KOPT-K1 (cell line): ENCODE measurements around the gene AAR2.

Experiments
- H3K27ac ChIP-seq: fragments of 200-600 bp; sonication (generic); 2 replicates; pipeline ENCODE4 v1.5.1; 2016; ENCODE audit warnings: antibody characterized with exemption, mild to moderate bottlenecking, low read depth, low read length; ENCODE audit not compliant: poor library complexity, severe bottlenecking
- H3K36me3 ChIP-seq: fragments of 200-600 bp; sonication (generic); 2 replicates; pipeline ENCODE4 v1.5.1; 2017; ENCODE audit warnings: antibody characterized with exemption, mild to moderate bottlenecking, low read length, moderate library complexity; ENCODE audit not compliant: insufficient read depth
- H3K9me3 ChIP-seq: fragments of 200-600 bp; sonication (generic); 2 replicates; pipeline ENCODE4 v1.5.1; 2017; ENCODE audit warnings: antibody characterized with exemption, low read length, mild to moderate bottlenecking; ENCODE audit not compliant: insufficient read depth, poor library complexity, severe bottlenecking

The AAR2 gene

GRCh38 chr20:36238153-36238552 lies 1.9 kb downstream of the AAR2 start:
- H3K36me3 ChIP-seq: peaks cover 48% of the 10 kb centered on the region
- no peak overlapping the region for H3K27ac ChIP-seq
- H3K9me3 ChIP-seq: no peaks in the 10 kb centered on the region

GRCh38 chr20:36238760-36239159 lies 2.5 kb downstream of the AAR2 start:
- no peak overlapping the region for H3K27ac ChIP-seq
- H3K36me3 ChIP-seq: peaks cover 54% of the 10 kb centered on the region
- H3K9me3 ChIP-seq: no peaks in the 10 kb centered on the region

GRCh38 chr20:36240076-36240475 lies 3.8 kb downstream of the AAR2 start:
- no peak overlapping the region for H3K27ac ChIP-seq
- H3K9me3 ChIP-seq: no peaks in the 10 kb centered on the region
- peaks cover 67% of the 10 kb centered on the region for H3K36me3 ChIP-seq

GRCh38 chr20:36241678-36242077 lies 5.4 kb downstream of the AAR2 start:
- Histone ChIP-seq H3K9me3 (no peaks in the 10 kb centered on the region), H3K36me3 (peaks cover 83% of the 10 kb centered on the region), H3K27ac (no peak overlapping the region)

- H3K9me3 ChIP-seq: no peaks in the 10 kb centered on the region
- no peak overlapping the region for H3K27ac ChIP-seq
- peaks cover 97% of the 10 kb centered on the region for H3K36me3 ChIP-seq
These were observed 7.4 kb downstream of the AAR2 start for GRCh38 chr20:36243726-36244125.

- H3K27ac ChIP-seq: no peak overlapping the region
- no peaks in the 10 kb centered on the region for H3K9me3 ChIP-seq
- peaks cover 100% of the 10 kb centered on the region for H3K36me3 ChIP-seq
These were observed 10.1 kb downstream of the AAR2 start for GRCh38 chr20:36246401-36246800.

- H3K36me3 ChIP-seq: peaks cover 100% of the 10 kb centered on the region
- no peak overlapping the region for H3K27ac ChIP-seq
- H3K9me3 ChIP-seq: no peaks in the 10 kb centered on the region
These were observed 12.6 kb downstream of the AAR2 start for GRCh38 chr20:36248836-36249235.

GRCh38 chr20:36249450-36249849 lies 13.2 kb downstream of the AAR2 start:
- no peak overlapping the region for H3K27ac ChIP-seq
- H3K36me3 ChIP-seq: peaks cover 100% of the 10 kb centered on the region

GRCh38 chr20:36251426-36251825 lies 15.1 kb downstream of the AAR2 start:
- Histone ChIP-seq H3K36me3 (peaks cover 100% of the 10 kb centered on the region), H3K27ac (no peak overlapping the region), H3K9me3 (no peaks in the 10 kb centered on the region)

More at GRCh38 chr20:36249450-36249849, 13.2 kb downstream of the AAR2 start:
- no peaks in the 10 kb centered on the region for H3K9me3 ChIP-seq

- Histone ChIP-seq H3K36me3 (peaks cover 99% of the 10 kb centered on the region), H3K27ac (no peak overlapping the region), H3K9me3 (no peaks in the 10 kb centered on the region)
These were observed 16.2 kb downstream of the AAR2 start for GRCh38 chr20:36252511-36252910.

GRCh38 chr20:36253036-36253435 lies 16.8 kb downstream of the AAR2 start:
- Histone ChIP-seq H3K9me3 (no peaks in the 10 kb centered on the region), H3K36me3 (peaks cover 99% of the 10 kb centered on the region), H3K27ac (no peak overlapping the region)

- H3K27ac ChIP-seq: no peak overlapping the region
- no peaks in the 10 kb centered on the region for H3K9me3 ChIP-seq
- H3K36me3 ChIP-seq: peaks cover 93% of the 10 kb centered on the region
These were observed 17.8 kb downstream of the AAR2 start for GRCh38 chr20:36254076-36254475.

- Histone ChIP-seq H3K36me3 (peaks cover 79% of the 10 kb centered on the region), H3K9me3 (no peaks in the 10 kb centered on the region), H3K27ac (no peak overlapping the region)
These were observed 19.2 kb downstream of the AAR2 start for GRCh38 chr20:36255445-36255844.

- peaks cover 39% of the 10 kb centered on the region for H3K36me3 ChIP-seq
- H3K27ac ChIP-seq: no peak overlapping the region
- no peaks in the 10 kb centered on the region for H3K9me3 ChIP-seq
These were observed 23.1 kb downstream of the AAR2 start for GRCh38 chr20:36259177-36260061.

- Histone ChIP-seq H3K9me3 (no peaks in the 10 kb centered on the region), H3K36me3 (peaks cover 30% of the 10 kb centered on the region), H3K27ac (no peak overlapping the region)
These were observed 24.0 kb downstream of the AAR2 start for GRCh38 chr20:36260316-36260715.
